Lung microvascular endothelial cell (primary cell): ENCODE data around the gene POLRMT. TPM values are rescaled to one million over a fixed set of nuclear protein-coding genes. Genes with fewer than 3 reads are reported as not detected.
A peak's percentile ranks its signal among the peaks of the same experiment; 100 is the strongest.
"Not testable (repeated sequence)": the region's sequence is repeated elsewhere in the genome, so short reads cannot be mapped to it uniquely, and the experiment has no call there.

Experiments used
- DNase-seq, 2 donors: peaks; one replicate each; pipeline versions ENCODE4 v3.0.0 to v3.0.0-alpha.2; 2010; ENCODE audit warnings: low read depth in 2 of 2
- total RNA-seq: library from RNA; depleted of rRNA; stranded (reverse); fragments of >200 nt; gene quantifications from 2 replicates; pipeline ENCODE4 v1.2.1, GENCODE V29; 2014

Gene POLRMT
- 14.4 and 18.8 TPM in 2 replicates for total RNA-seq

DNA sequence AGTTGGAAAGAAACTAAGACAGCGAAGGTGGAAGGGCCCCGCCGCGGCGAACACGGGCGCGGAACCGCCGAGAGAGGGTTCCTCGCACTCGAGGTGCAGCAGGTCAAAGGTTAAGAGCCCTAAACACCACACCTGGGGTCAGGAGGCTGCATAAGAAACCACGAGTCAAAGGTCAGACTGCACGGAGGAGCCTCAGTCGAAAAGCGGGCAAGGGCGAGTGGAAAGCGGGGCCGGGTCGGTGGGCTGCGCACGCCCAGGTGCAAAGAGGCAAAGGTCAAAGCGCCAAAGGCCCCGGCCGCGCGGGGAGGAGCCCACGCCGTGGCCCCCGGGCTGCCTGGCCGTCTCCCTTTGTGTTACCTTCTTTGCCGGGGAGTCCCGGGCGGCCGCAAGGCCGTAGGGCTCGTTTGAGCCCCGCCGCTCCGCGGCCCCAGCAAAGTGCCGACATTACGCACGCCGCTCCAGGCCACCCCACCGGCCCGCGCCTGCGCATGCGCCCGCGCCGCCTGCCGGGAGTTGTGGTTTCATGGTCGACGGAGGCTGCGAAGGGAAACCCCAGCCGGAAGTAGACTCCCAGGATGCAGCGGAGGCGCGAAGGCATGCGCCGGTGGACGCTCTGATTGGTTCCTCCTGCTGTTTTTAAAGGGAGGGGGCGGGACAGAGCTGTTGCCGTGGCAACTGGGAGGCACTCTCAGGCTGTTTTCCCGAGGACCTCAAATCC lies at the start of gene POLRMT:
Gene POLRMT, minus strand, starts transcription at position 470 of the 718 bp plus-strand sequence. Its CDS starts 25 bp downstream, at position 445.
- peak; percentile 98 to 99 for DNase-seq

DNA sequence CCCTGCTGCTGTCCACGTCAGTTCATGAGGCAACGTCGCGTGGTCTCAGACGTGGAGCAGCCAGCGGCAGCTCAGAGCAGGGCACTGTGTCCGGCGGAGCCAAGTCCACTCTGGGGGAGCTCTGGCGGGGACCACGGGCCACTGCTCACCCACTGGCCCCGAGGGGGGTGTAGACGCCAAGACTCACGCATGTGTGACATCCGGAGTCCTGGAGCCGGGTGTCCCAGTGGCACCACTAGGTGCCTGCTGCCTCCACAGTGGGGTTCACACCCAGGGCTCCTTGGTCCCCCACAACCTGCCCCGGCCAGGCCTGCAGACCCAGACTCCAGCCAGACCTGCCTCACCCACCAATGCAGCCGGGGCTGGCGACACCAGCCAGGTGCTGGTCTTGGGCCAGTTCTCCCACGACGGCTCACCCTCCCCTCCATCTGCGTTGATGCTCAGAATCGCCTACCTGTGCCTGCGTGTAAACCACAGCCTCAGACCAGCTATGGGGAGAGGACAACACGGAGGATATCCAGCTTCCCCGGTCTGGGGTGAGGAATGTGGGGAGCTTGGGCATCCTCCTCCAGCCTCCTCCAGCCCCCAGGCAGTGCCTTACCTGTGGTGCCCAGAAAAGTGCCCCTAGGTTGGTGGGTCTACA lies 49.5 kb upstream of the POLRMT start:
- no peak for DNase-seq

DNA sequence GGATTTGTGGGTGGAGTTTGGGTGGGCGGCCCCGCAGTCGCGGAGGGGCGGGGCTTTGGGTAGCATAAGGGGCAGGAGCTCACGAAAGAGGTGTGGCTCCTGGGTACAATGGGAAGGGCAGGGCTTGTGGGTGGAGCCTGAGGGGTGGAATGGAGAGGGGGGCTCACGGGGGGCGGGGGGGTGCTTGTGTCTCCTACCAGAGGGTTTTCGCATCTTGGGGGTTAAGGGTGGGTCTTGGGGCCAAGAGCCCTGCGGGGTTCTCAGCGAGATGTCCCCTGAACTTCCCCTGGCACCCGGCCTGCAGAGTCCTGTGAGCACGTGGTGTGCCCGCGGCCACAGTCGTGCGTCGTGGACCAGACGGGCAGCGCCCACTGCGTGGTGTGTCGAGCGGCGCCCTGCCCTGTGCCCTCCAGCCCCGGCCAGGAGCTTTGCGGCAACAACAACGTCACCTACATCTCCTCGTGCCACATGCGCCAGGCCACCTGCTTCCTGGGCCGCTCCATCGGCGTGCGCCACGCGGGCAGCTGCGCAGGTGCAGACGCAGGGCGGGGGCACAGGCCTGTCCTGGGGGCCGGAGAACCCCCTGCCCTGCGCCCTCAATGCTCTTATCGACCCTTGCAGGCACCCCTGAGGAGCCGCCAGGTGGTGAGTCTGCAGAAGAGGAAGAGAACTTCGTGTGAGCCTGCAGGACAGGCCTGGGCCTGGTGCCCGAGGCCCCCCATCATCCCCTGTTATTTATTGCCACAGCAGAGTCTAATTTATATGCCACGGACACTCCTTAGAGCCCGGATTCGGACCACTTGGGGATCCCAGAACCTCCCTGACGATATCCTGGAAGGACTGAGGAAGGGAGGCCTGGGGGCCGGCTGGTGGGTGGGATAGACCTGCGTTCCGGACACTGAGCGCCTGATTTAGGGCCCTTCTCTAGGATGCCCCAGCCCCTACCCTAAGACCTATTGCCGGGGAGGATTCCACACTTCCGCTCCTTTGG lies 48.0 kb upstream of the POLRMT start:
- peak; percentile 97 to 98 for DNase-seq

DNA sequence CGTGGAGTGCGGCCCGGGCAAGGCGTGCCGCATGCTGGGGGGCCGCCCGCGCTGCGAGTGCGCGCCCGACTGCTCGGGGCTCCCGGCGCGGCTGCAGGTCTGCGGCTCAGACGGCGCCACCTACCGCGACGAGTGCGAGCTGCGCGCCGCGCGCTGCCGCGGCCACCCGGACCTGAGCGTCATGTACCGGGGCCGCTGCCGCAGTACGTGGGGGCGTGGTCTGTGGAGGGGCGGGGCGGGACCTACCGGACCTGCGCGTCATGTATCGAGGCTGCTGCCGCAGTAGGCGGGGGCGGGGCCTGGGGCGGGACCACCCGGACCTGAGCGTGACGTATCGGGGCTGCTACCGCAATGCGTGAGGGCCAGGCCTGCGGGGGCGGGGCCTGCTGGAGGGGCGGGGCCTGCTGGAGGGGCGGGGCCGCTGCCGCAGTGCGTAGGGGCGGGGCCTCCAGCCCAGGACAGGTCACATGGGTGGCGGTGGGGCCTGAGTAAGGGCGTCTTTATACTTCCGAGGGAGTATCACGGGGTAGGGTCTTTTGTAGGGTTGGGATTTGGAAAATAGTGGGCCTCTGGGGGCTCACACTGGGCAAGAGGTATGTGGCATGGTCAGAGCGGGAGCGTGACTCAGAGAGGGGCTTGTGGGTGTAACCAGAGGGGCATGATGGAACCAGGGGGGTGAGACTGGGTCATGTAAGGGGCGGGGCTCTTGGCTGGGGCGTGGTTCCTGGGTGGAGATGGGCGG lies 47.1 kb upstream of the POLRMT start:
- peak; percentile 99 to 100 for DNase-seq

DNA sequence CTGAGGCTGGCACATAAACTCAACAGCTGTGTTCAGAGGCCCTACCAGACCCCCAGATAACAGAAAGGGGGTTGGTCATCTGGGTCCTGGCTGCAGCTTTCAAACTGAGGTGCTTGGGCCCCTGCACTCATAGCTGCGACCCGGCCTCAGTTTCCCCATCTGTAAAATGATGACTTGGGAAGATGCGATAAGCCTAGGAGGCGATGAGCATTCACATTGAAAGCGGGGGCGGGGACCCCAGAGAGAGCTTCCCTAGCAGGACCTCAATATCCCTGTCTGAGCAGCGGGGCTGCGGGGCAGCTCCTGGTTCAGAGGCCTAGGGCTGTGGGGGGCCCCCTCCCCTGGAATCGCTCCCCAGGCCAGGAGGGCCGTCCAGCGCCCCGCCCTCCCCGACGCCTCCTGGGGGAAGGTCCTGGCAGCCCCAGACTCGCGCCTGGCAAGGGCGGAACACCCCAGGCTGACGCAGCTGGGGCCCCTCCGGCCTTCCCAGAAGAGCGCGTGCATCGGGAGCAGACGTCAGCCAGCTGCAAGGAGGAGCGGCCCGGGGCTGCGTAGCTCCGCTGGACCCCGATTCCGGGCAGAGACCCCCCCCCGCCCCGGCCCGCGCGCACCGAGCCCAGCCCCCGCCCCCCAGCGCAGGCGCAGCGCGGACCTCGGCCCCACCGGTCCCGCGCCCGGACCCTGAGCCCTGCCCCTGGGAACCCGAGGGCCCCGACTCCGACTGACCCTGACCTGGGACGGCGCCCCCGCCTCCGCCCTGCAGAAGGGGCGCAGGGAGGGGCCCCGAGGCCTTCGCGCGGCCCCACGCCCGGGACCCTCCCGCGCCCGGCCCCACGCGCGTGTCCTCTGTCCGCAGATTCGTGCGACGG lies 46.3 kb upstream of the POLRMT start:
- DNase-seq = peak; percentile 45 to 66

DNA sequence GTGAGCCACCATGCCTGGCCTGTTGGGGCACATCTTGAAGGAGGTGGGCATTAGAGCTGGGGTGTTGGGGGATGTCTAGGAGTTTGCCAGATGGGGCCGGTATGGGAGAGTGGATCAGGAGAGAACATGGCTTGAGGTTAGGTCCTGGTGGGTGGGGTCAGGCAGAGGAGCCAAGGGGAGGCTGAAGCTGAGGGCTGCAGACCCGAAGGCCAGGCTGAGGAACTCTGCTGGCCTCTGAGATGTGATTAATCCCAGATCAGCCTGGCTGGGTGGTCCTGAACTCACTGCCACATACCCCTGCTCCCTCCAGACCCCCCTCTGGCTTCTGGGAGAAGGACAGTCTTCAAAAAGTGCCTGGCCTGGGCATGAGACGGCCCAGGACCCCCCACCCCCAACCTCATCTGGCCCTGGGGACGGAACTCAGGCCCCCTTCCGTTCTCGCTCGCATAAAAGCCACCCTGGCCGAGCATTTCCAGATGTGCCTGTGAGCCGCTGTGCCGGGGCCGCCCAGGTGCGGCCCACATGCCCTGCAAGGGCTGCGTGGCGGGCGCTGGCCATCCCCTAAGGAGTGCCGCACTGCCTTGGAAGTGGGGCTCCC lies 45.6 kb upstream of the POLRMT start:
- DNase-seq = no peak

DNA sequence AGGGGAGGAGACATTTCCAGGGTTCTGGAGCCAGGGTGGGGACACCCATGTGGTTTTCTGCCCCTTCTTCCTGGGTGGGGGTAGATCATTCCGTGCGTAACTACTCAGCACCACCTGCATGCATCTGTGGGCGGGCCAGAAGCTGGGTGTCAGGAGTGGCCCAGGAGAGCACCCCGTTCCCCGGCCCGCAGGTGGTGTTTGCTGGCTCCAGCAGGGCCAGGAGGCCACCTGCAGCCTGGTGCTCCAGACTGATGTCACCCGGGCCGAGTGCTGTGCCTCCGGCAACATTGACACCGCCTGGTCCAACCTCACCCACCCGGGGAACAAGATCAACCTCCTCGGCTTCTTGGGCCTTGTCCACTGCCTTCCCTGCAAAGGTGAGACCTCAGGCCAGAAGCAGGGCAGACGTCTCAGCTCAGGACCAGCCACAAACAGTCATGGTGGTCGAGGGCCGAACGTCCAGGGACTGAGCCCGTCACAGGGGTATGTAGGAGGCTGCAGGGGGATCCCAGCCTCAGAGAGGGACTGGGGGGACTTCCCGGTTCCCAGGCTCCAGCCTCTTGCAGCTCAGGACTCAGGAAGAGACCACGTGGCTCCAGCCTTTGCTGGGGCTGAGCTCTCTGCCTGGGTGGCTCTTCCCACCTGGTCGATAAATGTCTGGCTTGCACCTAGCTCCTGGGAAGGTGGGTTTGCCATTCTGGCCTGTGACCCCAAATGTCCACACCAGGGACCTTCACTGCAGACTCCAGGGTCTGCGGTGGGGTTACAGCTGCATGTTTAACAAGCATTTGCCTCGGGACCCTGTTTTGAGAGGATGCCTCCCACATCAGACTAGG lies 44.5 kb upstream of the POLRMT start:
- DNase-seq = no peak

DNA sequence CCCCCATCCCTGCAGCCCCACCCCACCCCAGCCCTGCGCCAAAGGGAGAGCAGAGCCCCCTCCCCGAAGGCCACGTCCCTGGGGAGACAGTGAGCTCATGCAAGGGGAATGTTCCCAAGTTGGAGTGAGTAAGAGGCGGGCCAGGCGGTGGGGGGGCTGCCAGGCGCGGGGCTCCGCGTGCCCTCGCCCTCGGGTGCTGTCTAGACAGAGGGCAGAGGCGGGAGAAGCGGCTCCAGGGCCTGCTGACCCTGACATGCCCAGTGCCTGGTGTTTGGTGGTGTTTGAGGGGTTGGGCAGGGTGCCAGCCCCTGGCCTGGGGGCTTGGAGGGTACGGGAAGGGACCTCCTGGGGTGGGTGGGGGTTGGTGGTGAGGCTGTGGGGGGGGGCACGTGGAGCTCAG lies 43.9 kb upstream of the POLRMT start:
- DNase-seq = peak; percentile 31 to 69

DNA sequence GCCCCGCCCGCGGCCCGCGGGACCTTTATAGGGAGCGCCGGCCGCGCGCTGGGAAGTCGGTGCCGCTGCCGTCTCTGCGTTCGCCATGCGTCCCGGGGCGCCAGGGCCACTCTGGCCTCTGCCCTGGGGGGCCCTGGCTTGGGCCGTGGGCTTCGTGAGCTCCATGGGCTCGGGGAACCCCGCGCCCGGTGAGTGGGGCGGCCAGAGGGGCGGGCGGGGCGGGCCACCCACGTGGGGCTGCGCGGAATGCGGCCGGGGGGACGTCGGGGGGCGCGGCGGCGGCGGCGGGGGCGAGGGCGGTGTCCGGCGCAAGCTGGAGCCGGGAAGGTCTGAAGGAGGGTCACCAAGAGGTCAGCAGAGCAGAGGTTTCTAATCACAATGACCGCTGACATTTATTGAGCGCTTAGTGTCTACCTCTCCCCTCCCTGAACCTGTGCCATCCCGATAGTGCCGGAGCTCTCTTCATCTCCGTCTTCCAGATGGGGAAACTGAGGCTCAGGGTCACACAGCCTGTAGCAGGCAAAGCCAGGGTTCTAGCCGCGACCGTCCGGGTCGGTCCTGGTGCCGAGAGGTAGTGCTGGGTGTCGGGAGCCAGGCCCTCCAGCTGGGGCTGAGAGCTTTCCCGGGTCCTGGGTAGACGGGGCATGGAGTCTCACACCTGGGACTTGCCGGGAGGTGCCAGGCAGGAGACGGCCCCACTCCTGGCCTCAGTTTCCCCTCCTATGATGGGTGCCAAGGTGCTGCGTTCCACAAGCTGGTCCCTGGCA lies 43.2 kb upstream of the POLRMT start, which contains the start of gene FSTL3:
Gene FSTL3, plus strand, starts transcription at position 54 of the 767 bp plus-strand sequence. Its CDS starts 32 bp downstream, at position 86.
- no peak for DNase-seq

DNA sequence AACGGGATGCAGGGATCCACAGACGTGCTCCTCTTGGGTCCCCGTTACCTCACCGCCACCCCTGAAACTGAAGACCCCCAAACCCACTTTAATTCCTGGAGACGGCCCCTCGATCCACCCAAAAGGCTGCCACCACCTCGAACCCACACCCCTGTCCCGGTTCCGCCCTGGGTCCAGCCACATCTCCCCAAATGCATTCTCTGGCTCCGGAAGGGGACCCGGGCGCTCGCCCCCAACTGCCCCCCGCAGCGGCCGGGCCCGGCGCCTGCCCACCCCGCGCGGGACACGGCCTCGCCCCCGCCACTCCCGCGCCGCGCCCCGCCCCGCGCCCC lies 42.6 kb upstream of the POLRMT start:
- no peak for DNase-seq

DNA sequence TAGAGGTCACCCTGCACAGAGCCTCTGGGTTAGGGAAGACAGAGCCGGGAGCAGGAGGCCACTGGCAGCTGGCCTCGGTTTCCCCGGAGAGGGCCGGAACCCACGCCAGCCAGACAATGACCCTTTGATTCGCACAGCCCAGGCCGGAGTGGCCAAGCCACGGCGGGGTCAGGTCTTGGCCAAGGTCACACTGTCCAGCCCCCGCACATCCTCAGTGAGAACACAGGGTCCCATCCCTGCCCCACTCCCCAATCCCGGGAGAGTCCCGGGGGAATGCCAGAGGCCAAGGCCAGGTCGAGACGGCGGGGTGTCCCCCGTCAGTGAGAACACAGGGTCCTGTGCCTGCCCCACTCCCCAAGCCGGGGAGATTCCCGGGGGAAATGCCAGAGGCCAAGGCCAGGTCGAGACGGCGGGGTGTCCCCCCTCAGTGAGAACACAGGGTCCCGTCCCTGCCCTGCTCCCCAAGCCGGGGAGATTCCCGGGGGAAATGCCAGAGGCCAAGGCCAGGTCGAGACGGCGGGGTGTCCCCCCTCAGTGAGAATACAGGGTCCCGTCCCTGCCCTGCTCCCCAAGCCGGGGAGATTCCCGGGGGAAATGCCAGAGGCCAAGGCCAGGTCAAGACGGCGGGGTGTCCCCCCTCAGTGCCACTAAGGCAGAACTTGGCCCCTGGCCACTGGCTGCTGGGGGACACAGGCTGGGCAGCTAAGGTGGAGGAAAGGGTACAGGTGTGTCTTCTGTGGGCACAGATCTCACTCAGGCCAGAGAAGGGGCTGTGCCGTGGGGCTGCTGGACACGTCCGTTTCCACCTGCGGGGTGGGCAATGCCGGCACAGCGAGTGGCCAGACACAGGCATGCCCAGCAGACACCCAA lies 41.2 kb upstream of the POLRMT start:
- DNase-seq = no peak

DNA sequence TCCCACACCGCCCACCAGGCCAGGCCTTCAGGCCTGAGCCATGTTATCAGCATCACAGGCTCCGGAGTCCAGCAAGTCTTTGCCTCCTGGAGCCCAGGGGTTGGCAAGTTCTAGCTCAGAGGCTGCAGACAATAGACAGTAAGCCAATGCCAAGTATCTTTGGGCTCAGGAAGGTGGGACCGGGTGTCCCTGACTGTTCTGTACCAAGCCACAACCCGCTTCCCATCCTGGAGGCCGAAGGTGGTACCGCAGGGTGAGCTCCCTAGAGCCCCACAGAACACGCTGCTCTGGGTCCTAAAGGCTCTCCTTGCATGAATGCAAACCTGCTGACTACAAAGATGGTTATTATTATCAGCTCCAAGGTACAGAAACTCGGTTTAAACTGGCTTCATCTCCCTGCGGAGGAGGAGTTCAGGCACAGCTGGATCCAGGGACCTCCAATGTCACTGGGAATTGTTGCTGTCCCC lies 37.3 kb upstream of the POLRMT start:
- DNase-seq = no peak

DNA sequence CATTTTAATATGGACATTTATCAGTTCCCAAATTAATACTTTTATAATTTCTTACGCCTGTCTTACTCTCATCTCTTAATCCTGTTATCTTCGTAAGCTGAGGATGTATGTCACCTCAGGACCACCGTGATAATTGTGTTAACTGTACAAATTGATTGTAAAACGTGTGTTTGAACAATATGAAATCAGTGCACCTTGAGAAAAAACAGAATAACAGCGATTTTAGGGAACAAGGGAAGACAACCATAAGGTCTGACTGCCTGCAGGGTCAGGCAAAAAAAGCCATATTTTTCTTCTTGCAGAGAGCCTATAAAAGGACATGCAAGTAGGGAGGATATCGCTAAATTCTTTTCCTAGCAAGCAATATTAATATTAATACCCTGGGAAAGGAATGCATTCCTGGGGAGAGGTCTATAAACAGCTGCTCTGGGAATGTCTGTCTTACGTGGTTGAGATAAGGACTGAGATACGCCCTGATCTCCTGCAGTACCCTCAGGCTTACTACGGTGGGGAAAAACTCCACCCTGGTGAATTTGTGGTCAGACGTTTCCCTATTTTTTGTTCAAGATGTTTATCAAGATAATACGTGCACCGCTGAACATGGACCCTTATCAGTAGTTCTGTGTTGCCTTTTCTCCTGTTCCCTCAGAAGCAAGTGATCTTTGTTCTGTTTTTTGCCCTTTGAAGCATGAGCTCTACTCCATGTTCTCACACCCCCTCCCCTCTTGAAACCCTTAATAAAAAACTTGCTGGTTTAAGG lies 35.5 kb upstream of the POLRMT start:
- DNase-seq = not testable (repeated sequence)

DNA sequence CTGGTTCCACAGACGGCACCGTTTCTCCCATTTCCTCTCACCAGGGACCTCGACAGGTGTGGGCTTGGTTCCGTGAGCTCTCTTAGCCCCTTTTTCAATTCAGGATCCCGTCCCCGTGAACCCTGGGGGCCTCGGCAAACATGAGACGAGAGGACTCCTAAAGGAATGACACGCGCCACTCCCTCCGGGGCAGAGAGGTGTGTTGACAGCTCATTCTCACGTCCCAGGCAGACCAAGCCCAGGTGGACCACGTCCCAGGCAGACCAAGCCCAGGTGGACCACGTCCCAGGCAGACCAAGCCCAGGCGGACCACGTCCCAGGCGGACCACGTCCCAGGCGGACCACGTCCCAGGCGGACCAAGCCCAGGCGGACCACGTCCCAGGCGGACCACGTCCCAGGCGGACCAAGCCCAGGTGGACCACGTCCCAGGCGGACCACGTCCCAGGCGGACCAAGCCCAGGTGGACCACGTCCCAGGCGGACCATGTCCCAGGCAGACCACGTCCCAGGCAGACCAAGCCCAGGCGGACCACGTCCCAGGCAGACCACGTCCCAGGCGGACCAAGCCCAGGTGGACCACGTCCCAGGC lies 33.7 kb upstream of the POLRMT start:
- not testable (repeated sequence) for DNase-seq

DNA sequence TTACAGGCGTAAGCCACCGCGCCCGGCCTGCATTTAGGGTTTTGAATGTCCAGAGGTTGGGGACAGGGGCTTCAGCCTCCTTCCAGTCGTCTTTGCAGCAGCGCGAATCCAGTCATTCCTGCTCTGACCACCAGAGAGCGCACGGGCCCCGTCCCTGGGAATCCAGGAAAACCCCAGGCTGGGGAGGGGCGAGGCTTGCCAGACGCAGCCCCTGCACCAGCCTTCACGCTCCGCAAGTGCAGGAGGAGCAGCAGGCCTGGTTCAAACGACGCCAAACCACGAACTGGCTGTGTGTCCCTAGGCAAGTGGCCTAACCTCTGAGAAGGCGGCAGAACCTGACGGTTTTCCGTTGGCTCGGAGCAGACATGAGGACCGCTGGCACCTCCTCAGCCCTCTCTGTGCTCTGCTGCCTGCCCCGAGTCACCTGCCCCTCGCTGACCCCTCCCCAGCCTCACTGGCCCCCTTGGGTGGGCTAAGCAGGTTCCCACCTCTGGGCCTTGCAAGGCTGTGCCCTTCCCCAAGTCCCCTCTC lies 31.6 kb upstream of the POLRMT start:
- DNase-seq = peak; percentile 73 to 84

DNA sequence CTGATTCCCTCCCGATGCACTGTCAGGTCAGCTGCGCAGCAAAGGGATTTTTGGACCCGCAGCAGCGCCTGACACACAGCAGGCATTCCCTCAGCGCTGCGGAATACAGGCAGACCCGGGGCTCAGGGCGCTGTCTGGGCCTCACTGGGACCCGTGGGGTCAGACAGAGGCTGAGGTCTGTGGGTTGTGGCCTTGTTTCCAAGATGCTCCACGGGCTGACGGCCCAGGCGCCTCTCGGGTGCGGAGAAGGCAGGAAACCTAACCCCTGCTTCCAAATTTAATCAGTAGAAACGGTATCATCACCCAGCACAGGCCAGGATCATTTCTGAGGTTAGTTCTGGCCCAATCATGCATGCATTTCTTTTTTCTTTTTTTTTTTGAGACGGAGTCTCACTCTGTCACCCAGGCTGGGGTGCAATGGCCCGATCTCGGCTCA lies 30.4 kb upstream of the POLRMT start:
- DNase-seq = no peak
